GM12878 (cell line): ENCODE data around the gene PPARA. TPM values are rescaled to one million over a fixed set of nuclear protein-coding genes. Genes with fewer than 3 reads are reported as not detected.

Source experiments
- HCFC1 ChIP-seq: fragments of 150-350 bp; IDR thresholded peaks from 2 replicates; pipeline ENCODE4 v1.6.1; 2014; ENCODE audit warnings: low read length
- IRF4 ChIP-seq: IDR thresholded peaks from 2 replicates; pipeline ENCODE4 v1.6.1; 2011; ENCODE audit warnings: low read depth, low read length
- NFYB ChIP-seq: IDR thresholded peaks from 2 replicates; pipeline ENCODE4 v1.6.1; 2011; ENCODE audit warnings: low read depth, mild to moderate bottlenecking, low read length, improper control_type of control experiment, moderate library complexity; ENCODE audit not compliant: insufficient read depth
- POLR2A ChIP-seq: IDR thresholded peaks from 2 replicates; pipeline ENCODE4 v1.6.1; 2011; ENCODE audit warnings: low read depth, mild to moderate bottlenecking, low read length
- POLR2AphosphoS2 ChIP-seq: IDR thresholded peaks from 2 replicates; pipeline ENCODE4 v1.6.1; 2011; ENCODE audit warnings: low read depth, mild to moderate bottlenecking, low read length, improper control_type of control experiment, moderate library complexity
- RAD51 ChIP-seq: fragments of 450-650 bp; IDR thresholded peaks from 2 replicates; pipeline ENCODE4 v1.6.1; 2016; ENCODE audit warnings: moderate library complexity, mild to moderate bottlenecking, inconsistent platforms
- RB1 ChIP-seq: fragments of 450-650 bp; formaldehyde crosslinking; IDR thresholded peaks from 2 replicates; pipeline ENCODE4 v1.6.1; 2017; ENCODE audit warnings: mild to moderate bottlenecking, borderline replicate concordance
- RFX5 ChIP-seq: IDR thresholded peaks from 2 replicates; pipeline ENCODE4 v1.6.1; 2011; ENCODE audit warnings: low read depth, low read length, improper control_type of control experiment
- TCF3 ChIP-seq: IDR thresholded peaks from 2 replicates; pipeline ENCODE4 v1.6.1; 2012; ENCODE audit warnings: low read depth, mild to moderate bottlenecking, low read length, borderline replicate concordance; ENCODE audit not compliant: insufficient read depth
- TCF7 ChIP-seq: IDR thresholded peaks from 2 replicates; pipeline ENCODE4 v1.6.1; 2014; ENCODE audit warnings: antibody characterized with exemption, borderline replicate concordance
- ZNF217 ChIP-seq: fragments of 450-650 bp; IDR thresholded peaks from 2 replicates; pipeline ENCODE4 v1.6.1; 2017; ENCODE audit warnings: antibody characterized with exemption, mild to moderate bottlenecking
- polyA plus RNA-seq, 11 experiments: library from polyadenylated mRNA; depleted of rRNA in 4 of 11; unstranded in 6 of 11; stranded (reverse) in 5 of 11; fragments of >200 nt; fragmentation: Nextera tagmentation in 4 of 11; fragmentation: Illumina TruSeq in 1 of 11; extraction: Ambion mirVana in 4 of 11; extraction: Trizol in 1 of 11; gene quantifications; 1 replicate in 1 of 11; 2 replicates in 10 of 11; pipeline versions ENCODE4 v1.2.1 to v1.2.3, GENCODE V29; 2011 to 2016; ENCODE audit warnings: inconsistent platforms in 2 of 11, missing spikeins in 2 of 11, low read depth in 1 of 11
- total RNA-seq, 4 experiments: library from RNA; depleted of rRNA in 3 of 4; stranded (reverse); fragments of >200 nt in 3 of 4; fragmentation: Illumina TruSeq in 1 of 4; extraction: Trizol in 1 of 4; gene quantifications; 2 replicates each; pipeline versions ENCODE4 v1.2.1 to v1.2.3, GENCODE V29; 2013 to 2021
- TF ChIP-seq, protein P1 (sequence below): fragments of 450-650 bp; IDR thresholded peaks from 2 replicates; pipeline ENCODE4 v1.6.1; 2017; ENCODE audit warnings: low read depth, mild to moderate bottlenecking, moderate library complexity
- TF ChIP-seq, protein P2 (sequence below): IDR thresholded peaks from 2 replicates; pipeline ENCODE4 v1.6.1; 2012; ENCODE audit warnings: low read length, inconsistent platforms
- TF ChIP-seq, protein P3 (sequence below): fragments of 450-650 bp; formaldehyde crosslinking; IDR thresholded peaks from 2 replicates; pipeline ENCODE4 v1.4.0; 2022; ENCODE audit warnings: mild to moderate bottlenecking, moderate library complexity
- TF ChIP-seq, protein P4 (sequence below): fragments of 450-650 bp; IDR thresholded peaks from 2 replicates; pipeline ENCODE4 v1.6.1; 2016; ENCODE audit warnings: mild to moderate bottlenecking
- TF ChIP-seq, protein P5 (sequence below): fragments of 150-350 bp; IDR thresholded peaks from 2 replicates; pipeline ENCODE4 v1.6.1; 2014; ENCODE audit warnings: mild to moderate bottlenecking, low read depth, low read length
- TF ChIP-seq, protein P6 (sequence below): IDR thresholded peaks from 2 replicates; pipeline ENCODE4 v1.6.1; 2011; ENCODE audit warnings: mild to moderate bottlenecking, low read depth, low read length, moderate library complexity; ENCODE audit not compliant: insufficient replicate concordance

PPARA gene
- total and polyA plus RNA-seq, 10 of the 15 experiments (the other 5 are each of a cell fraction or from before 2014, with no cell fraction given): 0.72 to 10.4 (median 4.6) TPM

DNA sequence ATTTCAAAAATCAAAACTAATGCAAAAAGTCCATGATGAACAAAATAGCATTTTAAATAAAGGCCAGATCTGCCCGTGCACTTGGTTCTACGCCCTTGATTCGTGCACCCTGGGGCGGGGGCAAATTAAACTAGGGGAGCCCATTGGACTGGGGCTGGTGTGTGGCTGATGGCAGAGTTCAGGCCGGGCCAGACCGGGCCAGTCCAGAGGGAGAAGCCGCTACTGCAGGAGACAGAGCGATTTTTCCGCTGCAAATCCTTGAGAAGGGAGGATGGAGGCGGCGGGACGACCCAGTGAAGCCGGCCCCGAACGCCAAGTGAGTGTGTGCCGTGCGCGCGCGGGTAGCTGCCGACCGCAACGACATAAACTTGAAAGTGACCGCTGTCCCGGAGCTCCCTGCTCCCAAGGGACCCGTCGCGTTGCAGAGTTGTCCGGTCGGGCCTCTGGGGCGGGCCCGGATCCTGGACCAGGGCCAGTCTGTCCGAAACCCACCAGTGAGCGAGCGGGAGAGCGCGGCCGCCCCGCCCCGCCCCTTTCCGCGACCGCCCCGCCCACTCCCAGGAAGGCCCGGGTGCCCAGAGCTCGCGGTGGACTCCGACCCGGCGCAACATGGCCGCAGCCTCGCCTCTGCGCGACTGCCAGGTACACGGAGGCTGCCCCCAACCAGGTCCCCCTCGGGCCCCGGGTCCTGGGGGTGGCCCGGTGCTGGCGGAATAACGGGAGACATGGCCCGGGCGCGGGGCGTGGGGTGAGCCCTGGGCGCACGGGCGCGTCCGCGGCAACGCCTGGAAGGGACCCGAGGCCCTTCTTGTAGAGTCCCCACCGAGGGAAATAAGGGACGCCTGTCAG lies 117.3 kb downstream of the PPARA start, which contains the start of gene TTC38 (continued):
- TF ChIP-seq, protein P1, sequence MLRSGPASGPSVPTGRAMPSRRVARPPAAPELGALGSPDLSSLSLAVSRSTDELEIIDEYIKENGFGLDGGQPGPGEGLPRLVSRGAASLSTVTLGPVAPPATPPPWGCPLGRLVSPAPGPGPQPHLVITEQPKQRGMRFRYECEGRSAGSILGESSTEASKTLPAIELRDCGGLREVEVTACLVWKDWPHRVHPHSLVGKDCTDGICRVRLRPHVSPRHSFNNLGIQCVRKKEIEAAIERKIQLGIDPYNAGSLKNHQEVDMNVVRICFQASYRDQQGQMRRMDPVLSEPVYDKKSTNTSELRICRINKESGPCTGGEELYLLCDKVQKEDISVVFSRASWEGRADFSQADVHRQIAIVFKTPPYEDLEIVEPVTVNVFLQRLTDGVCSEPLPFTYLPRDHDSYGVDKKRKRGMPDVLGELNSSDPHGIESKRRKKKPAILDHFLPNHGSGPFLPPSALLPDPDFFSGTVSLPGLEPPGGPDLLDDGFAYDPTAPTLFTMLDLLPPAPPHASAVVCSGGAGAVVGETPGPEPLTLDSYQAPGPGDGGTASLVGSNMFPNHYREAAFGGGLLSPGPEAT: no peak
- TF ChIP-seq, protein P2, sequence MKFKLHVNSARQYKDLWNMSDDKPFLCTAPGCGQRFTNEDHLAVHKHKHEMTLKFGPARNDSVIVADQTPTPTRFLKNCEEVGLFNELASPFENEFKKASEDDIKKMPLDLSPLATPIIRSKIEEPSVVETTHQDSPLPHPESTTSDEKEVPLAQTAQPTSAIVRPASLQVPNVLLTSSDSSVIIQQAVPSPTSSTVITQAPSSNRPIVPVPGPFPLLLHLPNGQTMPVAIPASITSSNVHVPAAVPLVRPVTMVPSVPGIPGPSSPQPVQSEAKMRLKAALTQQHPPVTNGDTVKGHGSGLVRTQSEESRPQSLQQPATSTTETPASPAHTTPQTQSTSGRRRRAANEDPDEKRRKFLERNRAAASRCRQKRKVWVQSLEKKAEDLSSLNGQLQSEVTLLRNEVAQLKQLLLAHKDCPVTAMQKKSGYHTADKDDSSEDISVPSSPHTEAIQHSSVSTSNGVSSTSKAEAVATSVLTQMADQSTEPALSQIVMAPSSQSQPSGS: no peak
- TF ChIP-seq, protein P3, sequence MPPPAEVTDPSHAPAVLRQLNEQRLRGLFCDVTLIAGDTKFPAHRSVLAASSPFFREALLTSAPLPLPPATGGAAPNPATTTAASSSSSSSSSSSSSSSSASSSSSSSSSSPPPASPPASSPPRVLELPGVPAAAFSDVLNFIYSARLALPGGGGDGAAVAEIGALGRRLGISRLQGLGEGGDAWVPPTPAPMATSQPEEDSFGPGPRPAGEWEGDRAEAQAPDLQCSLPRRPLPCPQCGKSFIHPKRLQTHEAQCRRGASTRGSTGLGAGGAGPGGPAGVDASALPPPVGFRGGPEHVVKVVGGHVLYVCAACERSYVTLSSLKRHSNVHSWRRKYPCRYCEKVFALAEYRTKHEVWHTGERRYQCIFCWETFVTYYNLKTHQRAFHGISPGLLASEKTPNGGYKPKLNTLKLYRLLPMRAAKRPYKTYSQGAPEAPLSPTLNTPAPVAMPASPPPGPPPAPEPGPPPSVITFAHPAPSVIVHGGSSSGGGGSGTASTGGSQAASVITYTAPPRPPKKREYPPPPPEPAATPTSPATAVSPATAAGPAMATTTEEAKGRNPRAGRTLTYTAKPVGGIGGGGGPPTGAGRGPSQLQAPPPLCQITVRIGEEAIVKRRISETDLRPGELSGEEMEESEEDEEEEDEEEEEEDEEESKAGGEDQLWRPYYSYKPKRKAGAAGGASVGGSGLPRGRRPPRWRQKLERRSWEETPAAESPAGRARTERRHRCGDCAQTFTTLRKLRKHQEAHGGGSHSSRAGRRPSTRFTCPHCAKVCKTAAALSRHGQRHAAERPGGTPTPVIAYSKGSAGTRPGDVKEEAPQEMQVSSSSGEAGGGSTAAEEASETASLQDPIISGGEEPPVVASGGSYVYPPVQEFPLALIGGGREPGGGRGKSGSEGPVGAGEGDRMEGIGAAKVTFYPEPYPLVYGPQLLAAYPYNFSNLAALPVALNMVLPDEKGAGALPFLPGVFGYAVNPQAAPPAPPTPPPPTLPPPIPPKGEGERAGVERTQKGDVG (CRISPR knock-in tag): no peak
- no peak for TF ChIP-seq ZNF217
- no peak for TF ChIP-seq NFYB
- TF ChIP-seq POLR2AphosphoS2: no peak
- no peak for TF ChIP-seq RFX5
- TF ChIP-seq TCF3: no peak
- TF ChIP-seq, protein P4, sequence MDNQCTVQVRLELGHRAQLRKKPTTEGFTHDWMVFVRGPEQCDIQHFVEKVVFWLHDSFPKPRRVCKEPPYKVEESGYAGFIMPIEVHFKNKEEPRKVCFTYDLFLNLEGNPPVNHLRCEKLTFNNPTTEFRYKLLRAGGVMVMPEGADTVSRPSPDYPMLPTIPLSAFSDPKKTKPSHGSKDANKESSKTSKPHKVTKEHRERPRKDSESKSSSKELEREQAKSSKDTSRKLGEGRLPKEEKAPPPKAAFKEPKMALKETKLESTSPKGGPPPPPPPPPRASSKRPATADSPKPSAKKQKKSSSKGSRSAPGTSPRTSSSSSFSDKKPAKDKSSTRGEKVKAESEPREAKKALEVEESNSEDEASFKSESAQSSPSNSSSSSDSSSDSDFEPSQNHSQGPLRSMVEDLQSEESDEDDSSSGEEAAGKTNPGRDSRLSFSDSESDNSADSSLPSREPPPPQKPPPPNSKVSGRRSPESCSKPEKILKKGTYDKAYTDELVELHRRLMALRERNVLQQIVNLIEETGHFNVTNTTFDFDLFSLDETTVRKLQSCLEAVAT: no peak
- no peak for TF ChIP-seq IRF4
- no peak for TF ChIP-seq TCF7
- TF ChIP-seq, protein P5, sequence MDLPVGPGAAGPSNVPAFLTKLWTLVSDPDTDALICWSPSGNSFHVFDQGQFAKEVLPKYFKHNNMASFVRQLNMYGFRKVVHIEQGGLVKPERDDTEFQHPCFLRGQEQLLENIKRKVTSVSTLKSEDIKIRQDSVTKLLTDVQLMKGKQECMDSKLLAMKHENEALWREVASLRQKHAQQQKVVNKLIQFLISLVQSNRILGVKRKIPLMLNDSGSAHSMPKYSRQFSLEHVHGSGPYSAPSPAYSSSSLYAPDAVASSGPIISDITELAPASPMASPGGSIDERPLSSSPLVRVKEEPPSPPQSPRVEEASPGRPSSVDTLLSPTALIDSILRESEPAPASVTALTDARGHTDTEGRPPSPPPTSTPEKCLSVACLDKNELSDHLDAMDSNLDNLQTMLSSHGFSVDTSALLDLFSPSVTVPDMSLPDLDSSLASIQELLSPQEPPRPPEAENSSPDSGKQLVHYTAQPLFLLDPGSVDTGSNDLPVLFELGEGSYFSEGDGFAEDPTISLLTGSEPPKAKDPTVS: no peak
- TF ChIP-seq, protein P6, sequence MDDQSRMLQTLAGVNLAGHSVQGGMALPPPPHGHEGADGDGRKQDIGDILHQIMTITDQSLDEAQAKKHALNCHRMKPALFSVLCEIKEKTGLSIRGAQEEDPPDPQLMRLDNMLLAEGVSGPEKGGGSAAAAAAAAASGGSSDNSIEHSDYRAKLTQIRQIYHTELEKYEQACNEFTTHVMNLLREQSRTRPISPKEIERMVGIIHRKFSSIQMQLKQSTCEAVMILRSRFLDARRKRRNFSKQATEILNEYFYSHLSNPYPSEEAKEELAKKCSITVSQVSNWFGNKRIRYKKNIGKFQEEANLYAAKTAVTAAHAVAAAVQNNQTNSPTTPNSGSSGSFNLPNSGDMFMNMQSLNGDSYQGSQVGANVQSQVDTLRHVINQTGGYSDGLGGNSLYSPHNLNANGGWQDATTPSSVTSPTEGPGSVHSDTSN: no peak
- 0 out of 2 replicates have a peak, but pooled peaks have one; percentile 18 for TF ChIP-seq HCFC1
- no peak for TF ChIP-seq RAD51
- TF ChIP-seq RB1: no peak
- peak; percentile 84 for TF ChIP-seq POLR2A
